ENCODE results near the gene NADK.

GRCh38 chr1:1730870-1731269, 47.4 kb downstream of the NADK start:
- no peak for TF ChIP-seq WRNIP1 (IDR thresholded peaks at IDR 0.05; ENCODE audit: borderline replicate concordance, low read depth, low read length)
- TF ChIP-seq CTCF (IDR thresholded peaks at IDR 0.05 in 2 of 3, conservative IDR thresholded peaks at IDR 0.05 in 1 of 3; ENCODE audit: control insufficient read depth in 2 of 3, extremely low read depth in 1 of 3, insufficient read depth in 1 of 3, low read depth in 3 of 3, low read length in 3 of 3) = no peak
- TF ChIP-seq NFYB (IDR thresholded peaks at IDR 0.05; ENCODE audit: insufficient read depth, low read depth, low read length) = no peak
- TF ChIP-seq SREBF1 (IDR thresholded peaks at IDR 0.05; ENCODE audit: low read length) = no peak
- no peak for TF ChIP-seq POLR2A (IDR thresholded peaks at IDR 0.05; ENCODE audit: low read depth, low read length)
- TF ChIP-seq GABPA (IDR thresholded peaks at IDR 0.05; ENCODE audit: low read depth) = no peak
- no peak for TF ChIP-seq ZBTB33 (IDR thresholded peaks at IDR 0.05)
- TF ChIP-seq ZZZ3 (IDR thresholded peaks at IDR 0.05; ENCODE audit: control insufficient read depth, insufficient read length, low read depth) = no peak
